HEK293T (cell line): ENCODE measurements around the gene TMBIM1.

Experiments
- CTCF ChIA-PET: fragments of 350-600 bp; formaldehyde crosslinking; extraction: SDS; loops from one replicate; lab custom pipeline; 2021; ENCODE audit warnings: antibody characterized with exemption, inconsistent platforms; lab: Yijun Ruan, JAX
- POLR2A ChIA-PET: fragments of 350-600 bp; formaldehyde crosslinking; extraction: SDS; loops from one replicate; lab custom pipeline; 2020; ENCODE audit warnings: antibody characterized with exemption, inconsistent platforms; lab: Yijun Ruan, JAX
- DNase-seq: peaks from one replicate; pipeline ENCODE4 v3.0.0; 2012; ENCODE audit warnings: mixed read lengths; ENCODE audit errors: extremely low spot score
- ARNT ChIP-seq: fragments of 450-650 bp; IDR thresholded peaks from 2 replicates; pipeline ENCODE4 v1.6.1; 2017; ENCODE audit warnings: mild to moderate bottlenecking
- BHLHE40 ChIP-seq: fragments of 450-650 bp; IDR thresholded peaks from 2 replicates; pipeline ENCODE4 v1.6.1; 2016; ENCODE audit warnings: mild to moderate bottlenecking, moderate library complexity, borderline replicate concordance
- CTBP1 ChIP-seq: fragments of 450-650 bp; IDR thresholded peaks from 2 replicates; pipeline ENCODE4 v1.6.1; 2016; ENCODE audit warnings: borderline replicate concordance
- ELF4 ChIP-seq: fragments of 450-650 bp; IDR thresholded peaks from 2 replicates; pipeline ENCODE4 v1.6.1; 2017; ENCODE audit warnings: antibody characterized with exemption
- FOXA1 ChIP-seq: fragments of 450-650 bp; IDR thresholded peaks from 2 replicates; pipeline ENCODE4 v1.6.1; 2016; ENCODE audit warnings: mild to moderate bottlenecking
- FOXK2 ChIP-seq: fragments of 450-650 bp; IDR thresholded peaks from 2 replicates; pipeline ENCODE4 v1.6.1; 2016; ENCODE audit warnings: mild to moderate bottlenecking
- FOXM1 ChIP-seq: fragments of 450-650 bp; IDR thresholded peaks from 2 replicates; pipeline ENCODE4 v1.6.1; 2017; ENCODE audit warnings: mild to moderate bottlenecking, borderline replicate concordance
- HDGF ChIP-seq: fragments of 450-650 bp; IDR thresholded peaks from 2 replicates; pipeline ENCODE4 v1.6.1; 2017; ENCODE audit warnings: antibody characterized with exemption, borderline replicate concordance
- L3MBTL2 ChIP-seq: fragments of 450-650 bp; conservative IDR thresholded peaks from 2 replicates; pipeline ENCODE4 v1.6.1; 2016; ENCODE audit warnings: mild to moderate bottlenecking
- LEF1 ChIP-seq: fragments of 450-650 bp; IDR thresholded peaks from 2 replicates; pipeline ENCODE4 v1.6.1; 2017; ENCODE audit warnings: mild to moderate bottlenecking, borderline replicate concordance
- NFRKB ChIP-seq: fragments of 450-650 bp; IDR thresholded peaks from 2 replicates; pipeline ENCODE4 v1.6.1; 2016; ENCODE audit warnings: mild to moderate bottlenecking, moderate library complexity
- PKNOX1 ChIP-seq: fragments of 450-650 bp; IDR thresholded peaks from 2 replicates; pipeline ENCODE4 v1.6.1; 2016
- SP1 ChIP-seq: fragments of 450-650 bp; IDR thresholded peaks from 2 replicates; pipeline ENCODE4 v1.6.1; 2017
- SUZ12 ChIP-seq: fragments of 450-650 bp; IDR thresholded peaks from 2 replicates; pipeline ENCODE4 v1.6.1; 2016; ENCODE audit warnings: mild to moderate bottlenecking
- TARDBP ChIP-seq: fragments of 450-650 bp; IDR thresholded peaks from 2 replicates; pipeline ENCODE4 v1.6.1; 2016
- ZNF384 ChIP-seq: fragments of 450-650 bp; IDR thresholded peaks from 2 replicates; pipeline ENCODE4 v1.6.1; 2016

The TMBIM1 gene

GRCh38 chr2:218228366-218229090, 63.8 kb downstream of the TMBIM1 start:
- ChIA-PET CTCF (no interaction called here), POLR2A (interaction anchor here (1.5 kb wide), 1 partner anchor 41 kb away, joined by 6 read pairs; the partner anchor contains the start of genes AAMP and PNKD)
- DNase-seq = no peak
- TF ChIP-seq NFRKB (no peak), ELF4 (no peak), SP1 (no peak), LEF1 (no peak), FOXA1 (no peak), HDGF (no peak), CTBP1 (no peak), ZNF384 (no peak), ARNT (no peak), SUZ12 (no peak), BHLHE40 (no peak), PKNOX1 (no peak), FOXM1 (no peak)

- ChIA-PET POLR2A (no interaction called here), CTCF (interaction anchor here (0.8 kb wide), 1 partner anchor 30 kb away, joined by 4 read pairs; no protein-coding TSS in a partner anchor)
- TF ChIP-seq FOXA1 (no peak), SUZ12 (no peak), FOXK2 (no peak), BHLHE40 (no peak), ELF4 (no peak), L3MBTL2 (no peak), HDGF (no peak), LEF1 (no peak), CTBP1 (no peak), FOXM1 (no peak), TARDBP (no peak), ARNT (no peak), PKNOX1 (no peak), NFRKB (no peak)
- DNase-seq = no peak
Measured at GRCh38 chr2:218226903-218227302, 65.4 kb downstream of the TMBIM1 start.
